SK-N-SH (cell line): ENCODE results near the gene CNTNAP2. TPM values are rescaled to one million over a fixed set of nuclear protein-coding genes. Genes with fewer than 3 reads are reported as not detected.

Experiments
- CTCF ChIA-PET: fragments of 300-600, 350-600 bp; formaldehyde crosslinking; extraction: SDS; loops from one replicate; lab custom pipeline; 2021; lab: Yijun Ruan, JAX
- POLR2A ChIA-PET: fragments of 350-600 bp; sonication (Branson Sonifier 250); formaldehyde crosslinking; extraction: SDS; loops from one replicate; lab custom pipeline; 2020; ENCODE audit warnings: antibody characterized with exemption, inconsistent platforms; lab: Yijun Ruan, JAX
- DNase-seq: peaks from one replicate; pipeline ENCODE4 v3.0.0; 2012
- H2AFZ ChIP-seq: fragments of 200-600 bp; sonication (generic); 2 replicates; pipeline ENCODE4 v1.8.1; 2016; ENCODE audit warnings: antibody characterized with exemption, mild to moderate bottlenecking, low read depth
- H3F3A ChIP-seq: fragments of 200-600 bp; sonication (generic); replicated peaks from 2 replicates; pipeline ENCODE3; 2016; ENCODE audit warnings: antibody characterized with exemption, mild to moderate bottlenecking; ENCODE audit not compliant: insufficient read depth
- H3K27ac ChIP-seq, 2 experiments: fragments of 200-500 bp in 1 of 2; fragments of 200-600 bp in 1 of 2; sonication (Bioruptor generic) in 1 of 2; sonication (generic), shearing (Covaris generic) in 1 of 2; 2 replicates each; pipeline versions ENCODE4 v1.5.1 to v1.6.1; 2014 to 2016; ENCODE audit warnings: low read depth in 2 of 2, inconsistent platforms in 1 of 2, low read length in 1 of 2, mild to moderate bottlenecking in 1 of 2, mixed read lengths in 1 of 2
- H3K27me3 ChIP-seq: fragments of 200-600 bp; sonication (generic), shearing (Covaris generic); 2 replicates; pipeline ENCODE4 v1.6.1; 2016; ENCODE audit warnings: mixed run types; ENCODE audit not compliant: insufficient read depth
- H3K36me3 ChIP-seq, 2 experiments: fragments of 200-500 bp in 1 of 2; fragments of 200-600 bp in 1 of 2; sonication (Bioruptor generic) in 1 of 2; sonication (generic) in 1 of 2; replicated peaks in 1 of 2; 2 replicates each; pipeline versions ENCODE3 to v1.5.1; 2014 to 2016; ENCODE audit warnings: low read length in 1 of 2, mild to moderate bottlenecking in 1 of 2; ENCODE audit not compliant: insufficient read depth in 2 of 2, control insufficient read depth in 1 of 2
- H3K4me1 ChIP-seq, 2 experiments: fragments of 200-500 bp in 1 of 2; fragments of 200-600 bp in 1 of 2; sonication (Bioruptor generic) in 1 of 2; sonication (generic), shearing (Covaris generic) in 1 of 2; 2 replicates each; pipeline versions ENCODE4 v1.5.1 to v1.6.1; 2014 to 2016; ENCODE audit warnings: low read depth in 1 of 2, low read length in 1 of 2, mixed run types in 1 of 2; ENCODE audit not compliant: insufficient read depth in 2 of 2, control insufficient read depth in 1 of 2
- H3K4me2 ChIP-seq: fragments of 200-600 bp; sonication (generic), shearing (Covaris generic); 2 replicates; pipeline ENCODE4 v1.6.1; 2017; ENCODE audit warnings: mixed run types
- H3K4me3 ChIP-seq, 2 experiments: fragments of 200-500 bp in 1 of 2; fragments of 200-600 bp in 1 of 2; sonication (Bioruptor generic) in 1 of 2; sonication (generic), shearing (Covaris generic) in 1 of 2; 2 replicates each; pipeline versions ENCODE4 v1.5.1 to v1.8.1; 2014 to 2016; ENCODE audit warnings: low read depth in 2 of 2, inconsistent platforms in 1 of 2, low read length in 1 of 2, mild to moderate bottlenecking in 1 of 2, mixed read lengths in 1 of 2, moderate library complexity in 1 of 2
- H3K79me2 ChIP-seq: fragments of 200-600 bp; sonication (generic); 2 replicates; pipeline ENCODE4 v1.8.1; 2017; ENCODE audit warnings: mild to moderate bottlenecking; ENCODE audit not compliant: insufficient read depth
- H3K9ac ChIP-seq: fragments of 200-600 bp; sonication (generic); 2 replicates; pipeline ENCODE4 v1.6.1; 2017; ENCODE audit warnings: mixed run types
- H3K9me2 ChIP-seq: fragments of 200-600 bp; sonication (generic); 2 replicates; pipeline ENCODE4 v1.6.1; 2017; ENCODE audit warnings: mixed run types
- H3K9me3 ChIP-seq: fragments of 200-600 bp; sonication (generic); 2 replicates; pipeline ENCODE4 v1.6.1; 2017; ENCODE audit warnings: mixed run types, mild to moderate bottlenecking, moderate library complexity
- H4K20me1 ChIP-seq: fragments of 200-600 bp; sonication (generic); 2 replicates; pipeline ENCODE4 v1.6.1; 2017; ENCODE audit warnings: mild to moderate bottlenecking, mixed run types; ENCODE audit not compliant: insufficient read depth
- CHD2 ChIP-seq: fragments of 150-350 bp; IDR thresholded peaks from 2 replicates; pipeline ENCODE4 v1.6.1; 2018; ENCODE audit warnings: low read length; ENCODE audit not compliant: partially characterized antibody
- CTCF ChIP-seq: fragments of 200-600 bp; sonication (generic); IDR thresholded peaks from 2 replicates; pipeline ENCODE4 v1.6.1; 2017; ENCODE audit warnings: antibody characterized with exemption, mild to moderate bottlenecking, moderate library complexity
- ELF1 ChIP-seq: IDR thresholded peaks from 2 replicates; pipeline ENCODE4 v1.4.0; 2012
- EP300 ChIP-seq, 2 experiments: IDR thresholded peaks; 2 replicates each; pipeline versions ENCODE4 v1.4.0 to v1.6.1; 2012; ENCODE audit warnings: borderline replicate concordance in 1 of 2, low read depth in 1 of 2, low read length in 1 of 2
- FOXJ3 ChIP-seq: sonication (generic); formaldehyde crosslinking; IDR thresholded peaks from 2 replicates; pipeline ENCODE4 v1.5.1; 2020; ENCODE audit warnings: mild to moderate bottlenecking, missing genetic modification reagents
- FOXM1 ChIP-seq: IDR thresholded peaks from 2 replicates; pipeline ENCODE4 v1.4.0; 2012; ENCODE audit warnings: low read depth, mild to moderate bottlenecking
- GABPA ChIP-seq: IDR thresholded peaks from 2 replicates; pipeline ENCODE4 v1.4.0; 2012; ENCODE audit warnings: low read depth, mild to moderate bottlenecking
- PBX3 ChIP-seq: IDR thresholded peaks from 2 replicates; pipeline ENCODE4; 2012
- POLR2AphosphoS5 ChIP-seq: IDR thresholded peaks from 2 replicates; pipeline ENCODE4 v1.6.1; 2012; ENCODE audit warnings: low read depth, low read length
- RAD21 ChIP-seq: IDR thresholded peaks from 2 replicates; pipeline ENCODE4 v1.6.1; 2012; ENCODE audit warnings: mild to moderate bottlenecking, low read length
- RCOR1 ChIP-seq: fragments of 150-350 bp; IDR thresholded peaks from 2 replicates; pipeline ENCODE4 v1.6.1; 2017; ENCODE audit warnings: antibody characterized with exemption, low read length
- SMC3 ChIP-seq: IDR thresholded peaks from 2 replicates; pipeline ENCODE4 v1.6.1; 2012; ENCODE audit warnings: low read depth, low read length, improper control_type of control experiment
- TAF1 ChIP-seq: IDR thresholded peaks from 2 replicates; pipeline ENCODE4 v1.6.1; 2012; ENCODE audit warnings: low read depth, mild to moderate bottlenecking, low read length, moderate library complexity, borderline replicate concordance
- TEAD4 ChIP-seq: IDR thresholded peaks from 2 replicates; pipeline ENCODE4 v1.4.0; 2012; ENCODE audit warnings: mild to moderate bottlenecking, borderline replicate concordance; ENCODE audit not compliant: insufficient read depth
- USF2 ChIP-seq: fragments of 150-350 bp; IDR thresholded peaks from 2 replicates; pipeline ENCODE4 v1.6.1; 2017; ENCODE audit warnings: antibody characterized with exemption, low read length, low read depth, borderline replicate concordance
- WGBS: methylation state at CpG from one replicate; pipeline ENCODE4 v1.1.6; 2017; ENCODE audit warnings: low lambda C conversion rate; 5-methylcytosine and 5-hydroxymethylcytosine counted together
- polyA plus RNA-seq, 3 experiments: library from polyadenylated mRNA; depleted of rRNA; stranded (reverse); fragments of >200 nt; gene quantifications; 2 replicates each; pipeline ENCODE4 v1.2.3, GENCODE V29; 2012

CNTNAP2 gene
- polyA plus RNA-seq, 1 of the 3 experiments (the other 2 are of a cell fraction): 3.4 TPM

GRCh38 chr7:146131701-146132100 is 15.1 kb downstream of the CNTNAP2 start (continued):
- TF ChIP-seq PBX3: no peak

- H3K27me3 ChIP-seq: no peaks in the 10 kb centered on the region
- no peak for DNase-seq
- no peaks in the 10 kb centered on the region for H3K9me2 ChIP-seq
- H2AFZ ChIP-seq: no peak overlapping the region; the same call in 1 of the 2 replicates
- no peak overlapping the region for H3K4me3 ChIP-seq
- no peaks in the 10 kb centered on the region; a peak in 1 of 4 replicates for H3K4me1 ChIP-seq
- ChIA-PET POLR2A (no interaction called here), CTCF (interaction anchor here (1.1 kb wide), 1 partner anchor 47 kb away, joined by 3 read pairs; no protein-coding TSS in a partner anchor)
- H3K4me2 ChIP-seq: 0 out of 2 replicates have a peak overlapping the region, but pooled peaks have one; percentile 3
- H3K9ac ChIP-seq: no peak overlapping the region
- H3K36me3 ChIP-seq: no peaks in the 10 kb centered on the region
- 47% methylated on average over 11 of the region's 11 CpGs for WGBS
- TF ChIP-seq ELF1: no peak
- TF ChIP-seq FOXJ3 (CRISPR knock-in tag): no peak
- no peak for TF ChIP-seq EP300 (IDR thresholded peaks at IDR 0.05; ENCODE audit: borderline replicate concordance in 1 of 2, low read depth in 1 of 2, low read length in 1 of 2)
- TF ChIP-seq USF2: no peak
- TF ChIP-seq TEAD4: no peak
- TF ChIP-seq FOXM1: no peak
- no peak for TF ChIP-seq POLR2AphosphoS5
- no peak for TF ChIP-seq RCOR1
- TF ChIP-seq TAF1: no peak
- no peak for TF ChIP-seq GABPA
- H3F3A ChIP-seq: no peaks in the 10 kb centered on the region
- H3K79me2 ChIP-seq: peaks cover 7% of the 10 kb centered on the region
- no peaks in the 10 kb centered on the region for H3K9me3 ChIP-seq
- H3K27ac ChIP-seq: no peak overlapping the region
- no peaks in the 10 kb centered on the region for H4K20me1 ChIP-seq
These were observed 19.8 kb downstream of the CNTNAP2 start for GRCh38 chr7:146136357-146136875.

- Histone ChIP-seq H3K4me3 (no peak overlapping the region), H3K9me2 (no peaks in the 10 kb centered on the region), H3K9ac (no peak overlapping the region), H3K4me1 (no peaks in the 10 kb centered on the region; a peak in 1 of 4 replicates), H3K36me3 (no peaks in the 10 kb centered on the region), H3K27ac (no peak overlapping the region), H3K27me3 (no peaks in the 10 kb centered on the region), H3K4me2 (no peak overlapping the region), H2AFZ (no peak overlapping the region), H3F3A (no peaks in the 10 kb centered on the region), H3K79me2 (peaks cover 7% of the 10 kb centered on the region), H3K9me3 (no peaks in the 10 kb centered on the region), H4K20me1 (no peaks in the 10 kb centered on the region)
- ChIA-PET CTCF (no interaction called here), POLR2A (no interaction called here)
- WGBS: 17% methylated on average over 4 of the region's 4 CpGs
- no peak for DNase-seq
- TF ChIP-seq SMC3 (no peak), RAD21 (no peak), CHD2 (no peak), CTCF (no peak)
These were observed 22.3 kb downstream of the CNTNAP2 start for GRCh38 chr7:146138926-146139325.
